Measurements from ENCODE around the gene PDIA4. TPM values are rescaled to one million over a fixed set of nuclear protein-coding genes. Genes with fewer than 3 reads are reported as not detected.
A peak's percentile ranks its signal among the peaks of the same experiment; 100 is the strongest.
"Not testable (repeated sequence)": the region's sequence is repeated elsewhere in the genome, so short reads cannot be mapped to it uniquely, and the experiment has no call there.

Gene PDIA4
- total RNA-seq, 1 experiment from 2014 or later = 217 TPM

DNA sequence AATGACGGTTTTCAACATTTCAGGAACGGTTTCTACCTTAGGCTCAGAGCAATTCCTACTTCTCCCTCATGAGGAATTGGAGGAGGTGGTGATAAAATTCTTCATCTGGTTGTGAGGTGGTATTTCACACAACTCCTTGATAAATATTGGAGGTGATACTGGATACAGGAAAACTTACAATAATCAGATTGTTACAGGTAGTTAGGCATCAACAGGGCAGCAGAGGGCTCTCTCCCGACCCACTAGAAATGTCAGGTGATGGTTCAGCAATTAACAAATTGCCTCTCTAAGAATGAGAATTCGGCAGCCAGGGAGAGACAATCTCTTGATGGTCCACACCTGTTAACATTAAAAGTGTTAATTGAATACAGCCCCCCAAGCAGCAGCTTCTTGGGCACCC is 39.6 kb upstream of the PDIA4 start:
- Histone ChIP-seq H2AFZ (ENCODE audit: low read depth, low read length, poor library complexity, severe bottlenecking) (no peak overlapping the region), H3K4me1 (ENCODE audit: control insufficient read depth in 1 of 2, insufficient read depth in 2 of 2, low read length in 2 of 2) (peaks cover 7 to 35% of the 10 kb centered on the region in 2 experiments; a peak in 3 of 4 replicates), H3K9me3 (ENCODE audit: control insufficient read depth in 1 of 2, insufficient read depth in 1 of 2, low read depth in 1 of 2, low read length in 2 of 2) (no peaks in the 10 kb centered on the region), H3K27ac (ENCODE audit: low read depth, low read length) (no peak overlapping the region), H3K27me3 (ENCODE audit: insufficient read depth, low read length) (no peaks in the 10 kb centered on the region), H4K20me1 (ENCODE audit: insufficient read depth) (no peaks in the 10 kb centered on the region), H3K4me3 (replicated peaks in 1 of 2; ENCODE audit: low read depth in 1 of 2, low read length in 2 of 2) (no peak overlapping the region), H3K4me2 (ENCODE audit: low read length) (no peak overlapping the region), H3K36me3 (ENCODE audit: control insufficient read depth in 1 of 2, insufficient read depth in 2 of 2, low read length in 2 of 2) (peaks cover 4 to 15% of the 10 kb centered on the region in 2 experiments; a peak in 3 of 4 replicates), H3K9ac (ENCODE audit: low read length) (no peak overlapping the region), H3K9me2 (ENCODE audit: insufficient read depth) (no peaks in the 10 kb centered on the region), H3K79me2 (ENCODE audit: insufficient read depth, low read length) (peaks cover 29% of the 10 kb centered on the region; the same call in 1 of the 2 replicates)
- BruUV-seq (replicated peaks) = no TSS peak
- TF ChIP-seq CTCF (IDR thresholded peaks at IDR 0.05 in 2 of 3, conservative IDR thresholded peaks at IDR 0.05 in 1 of 3; ENCODE audit: borderline replicate concordance in 1 of 3, insufficient read depth in 1 of 3, low read depth in 2 of 3, low read length in 2 of 3) (peak in 1 of 3 experiments; percentile 38; a peak in 2 of 6 replicates), ZFX (IDR thresholded peaks at IDR 0.05) (no peak), RAD21 (IDR thresholded peaks at IDR 0.05; ENCODE audit: low read depth) (no peak)
- ATAC-seq = no peak
- ChIA-PET CTCF (no interaction called here), POLR2A (no interaction called here), RAD21 (ENCODE audit: low non-redundant PET in 1 of 2, low total read pairs in 2 of 2, uncharacterized antibody in 2 of 2, unreplicated experiment in 2 of 2) (no interaction called here)
- no peak for DNase-seq (ENCODE audit: low read depth, low spot score)
- intact Hi-C loops (cut with micrococcal nuclease) = loop anchor here (5.0 kb wide), 2 partner anchors 41 to 79 kb away; partner anchors contain the start of genes PDIA4 and ZNF398

DNA sequence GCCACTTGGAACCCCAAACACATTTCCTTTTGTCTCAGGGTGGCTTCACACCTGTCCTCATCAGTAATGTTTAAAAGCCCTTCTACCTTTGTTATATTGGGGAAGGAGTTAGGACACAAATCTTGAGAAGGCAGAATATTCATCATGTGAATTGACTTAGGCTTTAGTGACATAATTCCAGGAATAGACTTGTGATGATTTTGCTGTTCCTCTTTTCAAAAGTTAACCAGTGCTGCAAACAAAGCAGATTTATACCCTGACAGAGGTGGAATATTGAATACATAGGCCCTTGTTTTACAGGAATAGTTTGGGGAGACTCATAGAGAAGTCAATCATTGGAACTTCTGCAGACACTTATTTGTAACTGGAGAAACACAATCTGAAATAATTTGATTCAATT is 35.2 kb upstream of the PDIA4 start:
- no peak for ATAC-seq
- ChIA-PET RAD21 (ENCODE audit: low non-redundant PET in 1 of 2, low total read pairs in 2 of 2, uncharacterized antibody in 2 of 2, unreplicated experiment in 2 of 2) (no interaction called here), POLR2A (no interaction called here)

GRCh38 chr7:149062217-149062899 is 34.1 kb upstream of the PDIA4 start:
- RAD21 ChIA-PET (ENCODE audit: low non-redundant PET in 1 of 2, low total read pairs in 2 of 2, uncharacterized antibody in 2 of 2, unreplicated experiment in 2 of 2); BruUV-seq (replicated peaks); H3K27me3 ChIP-seq (ENCODE audit: insufficient read depth, low read length); ATAC-seq; H3K9ac ChIP-seq (ENCODE audit: low read length); intact Hi-C loops (cut with micrococcal nuclease); DNase-seq (ENCODE audit: low read depth, low spot score); H3K4me3 ChIP-seq (replicated peaks in 1 of 2; ENCODE audit: low read depth in 1 of 2, low read length in 2 of 2); H3K36me3 ChIP-seq (ENCODE audit: control insufficient read depth in 1 of 2, insufficient read depth in 2 of 2, low read length in 2 of 2); H3K79me2 ChIP-seq (ENCODE audit: insufficient read depth, low read length); H4K20me1 ChIP-seq (ENCODE audit: insufficient read depth); H2AFZ ChIP-seq (ENCODE audit: low read depth, low read length, poor library complexity, severe bottlenecking); CTCF ChIA-PET; POLR2A ChIA-PET; H3K27ac ChIP-seq (ENCODE audit: low read depth, low read length); H3K9me2 ChIP-seq (ENCODE audit: insufficient read depth); H3K9me3 ChIP-seq (ENCODE audit: control insufficient read depth in 1 of 2, insufficient read depth in 1 of 2, low read depth in 1 of 2, low read length in 2 of 2); H3K4me2 ChIP-seq (ENCODE audit: low read length): not testable (repeated sequence)
- H3K4me1 ChIP-seq (ENCODE audit: control insufficient read depth in 1 of 2, insufficient read depth in 2 of 2, low read length in 2 of 2) = peaks cover 3 to 21% of the 10 kb centered on the region in 2 experiments; a peak in 3 of 4 replicates

More for the DNA sequence above, 35.2 kb upstream of the PDIA4 start:
- TF ChIP-seq CEBPB (IDR thresholded peaks at IDR 0.05; ENCODE audit: low read depth) (no peak), SRF (IDR thresholded peaks at IDR 0.05; ENCODE audit: low read depth) (no peak)
- peaks cover 3 to 21% of the 10 kb centered on the region in 2 experiments; a peak in 3 of 4 replicates for H3K4me1 ChIP-seq (ENCODE audit: control insufficient read depth in 1 of 2, insufficient read depth in 2 of 2, low read length in 2 of 2)
- H3K4me3 ChIP-seq (replicated peaks in 1 of 2; ENCODE audit: low read depth in 1 of 2, low read length in 2 of 2) = no peak overlapping the region
- no peak overlapping the region for H3K27ac ChIP-seq (ENCODE audit: low read depth, low read length)
- no peaks in the 10 kb centered on the region for H3K9me3 ChIP-seq (ENCODE audit: control insufficient read depth in 1 of 2, insufficient read depth in 1 of 2, low read depth in 1 of 2, low read length in 2 of 2)
- H3K9ac ChIP-seq (ENCODE audit: low read length) = no peak overlapping the region
- no peaks in the 10 kb centered on the region for H4K20me1 ChIP-seq (ENCODE audit: insufficient read depth)
- no peak for DNase-seq (ENCODE audit: low read depth, low spot score)
- no peaks in the 10 kb centered on the region for H3K36me3 ChIP-seq (ENCODE audit: control insufficient read depth in 1 of 2, insufficient read depth in 2 of 2, low read length in 2 of 2)
- H3K4me2 ChIP-seq (ENCODE audit: low read length) = no peak overlapping the region
- BruUV-seq (replicated peaks) = TSS peak; percentile 28
- intact Hi-C loops (cut with micrococcal nuclease) = no loop called here
- H2AFZ ChIP-seq (ENCODE audit: low read depth, low read length, poor library complexity, severe bottlenecking) = no peak overlapping the region
- H3K79me2 ChIP-seq (ENCODE audit: insufficient read depth, low read length) = no peaks in the 10 kb centered on the region
- no peaks in the 10 kb centered on the region for H3K27me3 ChIP-seq (ENCODE audit: insufficient read depth, low read length)
- CTCF ChIA-PET = no interaction called here
- no peaks in the 10 kb centered on the region for H3K9me2 ChIP-seq (ENCODE audit: insufficient read depth)

Data from HCT116 (cell line).